Measurements from ENCODE around the gene NECTIN1.

The NECTIN1 gene

GRCh38 chr11:119683783-119684182 lies 45.2 kb downstream of the NECTIN1 start:
- no peak overlapping the region for H3K4me3 ChIP-seq (ENCODE audit: low read length)
- TF ChIP-seq CTCF (IDR thresholded peaks at IDR 0.05; ENCODE audit: insufficient read depth, low read depth, low read length, missing control alignments) = no peak
- DNase-seq (ENCODE audit: low read depth) = peak; percentile 91

- no peak for DNase-seq (ENCODE audit: low read depth)
- H3K4me3 ChIP-seq (ENCODE audit: low read length) = no peak overlapping the region
- TF ChIP-seq CTCF (IDR thresholded peaks at IDR 0.05; ENCODE audit: insufficient read depth, low read depth, low read length, missing control alignments) = peak; percentile 42
Observed at GRCh38 chr11:119681361-119681910, 47.6 kb downstream of the NECTIN1 start.

GRCh38 chr11:119680541-119681360 lies 48.2 kb downstream of the NECTIN1 start:
- TF ChIP-seq CTCF (IDR thresholded peaks at IDR 0.05; ENCODE audit: insufficient read depth, low read depth, low read length, missing control alignments) = no peak
- peak; percentile 81 for DNase-seq (ENCODE audit: low read depth)
- H3K4me3 ChIP-seq (ENCODE audit: low read length) = no peak overlapping the region

GRCh38 chr11:119679346-119679745 lies 49.7 kb downstream of the NECTIN1 start:
- no peak for DNase-seq (ENCODE audit: low read depth)
- TF ChIP-seq CTCF (IDR thresholded peaks at IDR 0.05; ENCODE audit: insufficient read depth, low read depth, low read length, missing control alignments) = no peak
- no peak overlapping the region for H3K4me3 ChIP-seq (ENCODE audit: low read length)

- no peak for DNase-seq (ENCODE audit: low read depth)
- TF ChIP-seq CTCF (IDR thresholded peaks at IDR 0.05; ENCODE audit: insufficient read depth, low read depth, low read length, missing control alignments) = no peak
- H3K4me3 ChIP-seq (ENCODE audit: low read length) = no peak overlapping the region
Observed at GRCh38 chr11:119678351-119678750, 50.6 kb downstream of the NECTIN1 start.

- no peak overlapping the region for H3K4me3 ChIP-seq (ENCODE audit: low read length)
- DNase-seq (ENCODE audit: low read depth) = no peak
- TF ChIP-seq CTCF (IDR thresholded peaks at IDR 0.05; ENCODE audit: insufficient read depth, low read depth, low read length, missing control alignments) = no peak
Observed at GRCh38 chr11:119677840-119678239, 51.2 kb downstream of the NECTIN1 start.

All from epithelial cell of esophagus (primary cell).